Fibroblast of lung (primary cell): Measurements from ENCODE around the gene NACC1. TPM values are rescaled to one million over a fixed set of nuclear protein-coding genes. Genes with fewer than 3 reads are reported as not detected.

Source experiments
- DNase-seq, 2 donors: peaks; one replicate each; pipeline versions ENCODE4 v3.0.0 to v3.0.0-alpha.2; 2010; ENCODE audit warnings: low read depth in 2 of 2
- H2AFZ ChIP-seq: 2 replicates; pipeline ENCODE4 v1.5.1; 2012; ENCODE audit warnings: low read length, control low read depth, inconsistent platforms
- H3K27ac ChIP-seq: 2 replicates; pipeline ENCODE4 v1.5.1; 2011; ENCODE audit warnings: low read length, control low read depth; ENCODE audit not compliant: insufficient read depth
- H3K27me3 ChIP-seq: 2 replicates; pipeline ENCODE4 v1.5.1; 2011; ENCODE audit warnings: mild to moderate bottlenecking, low read length; ENCODE audit not compliant: control insufficient read depth, insufficient read depth
- H3K36me3 ChIP-seq: 2 replicates; pipeline ENCODE4 v1.5.1; 2011; ENCODE audit warnings: low read length; ENCODE audit not compliant: control insufficient read depth, insufficient read depth
- H3K4me1 ChIP-seq: 2 replicates; pipeline ENCODE4 v1.5.1; 2011; ENCODE audit warnings: low read length; ENCODE audit not compliant: control insufficient read depth, insufficient read depth; ENCODE audit errors: extremely low read depth
- H3K4me2 ChIP-seq: 2 replicates; pipeline ENCODE4 v1.5.1; 2011; ENCODE audit warnings: low read length, control low read depth; ENCODE audit not compliant: insufficient read depth; ENCODE audit errors: extremely low read depth
- H3K4me3 ChIP-seq, 4 experiments: fragments of 200-600 bp in 1 of 4; sonication (generic) in 1 of 4; replicated peaks in 1 of 4; 2 replicates each; pipeline ENCODE4 v1.5.1; 2011 to 2016; ENCODE audit warnings: low read length in 4 of 4, low read depth in 3 of 4, mild to moderate bottlenecking in 3 of 4, control low read depth in 2 of 4, inconsistent platforms in 1 of 4, mixed read lengths in 1 of 4; ENCODE audit not compliant: insufficient read depth in 1 of 4; ENCODE audit errors: control extremely low read depth in 1 of 4
- H3K79me2 ChIP-seq: 2 replicates; pipeline ENCODE4 v1.5.1; 2012; ENCODE audit warnings: mild to moderate bottlenecking, low read length, inconsistent platforms; ENCODE audit not compliant: control insufficient read depth, insufficient read depth
- H3K9ac ChIP-seq: 2 replicates; pipeline ENCODE4 v1.5.1; 2011; ENCODE audit warnings: mild to moderate bottlenecking, low read length, control low read depth; ENCODE audit not compliant: insufficient read depth
- H3K9me3 ChIP-seq: 2 replicates; pipeline ENCODE4 v1.5.1; 2012; ENCODE audit warnings: low read depth, low read length; ENCODE audit not compliant: control insufficient read depth, insufficient read depth
- H4K20me1 ChIP-seq: 2 replicates; pipeline ENCODE4 v1.5.1; 2011; ENCODE audit warnings: low read length; ENCODE audit not compliant: control insufficient read depth, insufficient read depth; ENCODE audit errors: extremely low read depth
- EZH2 ChIP-seq: IDR thresholded peaks from 2 replicates; pipeline ENCODE4 v1.5.1; 2012; ENCODE audit warnings: low read length, control low read depth, mild to moderate bottlenecking; ENCODE audit errors: missing control alignments
- polyA plus RNA-seq, 2 donors: library from polyadenylated mRNA; depleted of rRNA in 1 of 2; stranded (reverse) in 1 of 2; unstranded in 1 of 2; fragments of >200 nt; gene quantifications; 2 replicates each; pipeline ENCODE4 v1.2.1, GENCODE V29; 2011 to 2012; ENCODE audit warnings: missing spikeins in 1 of 2
- total RNA-seq: library from RNA; depleted of rRNA; stranded (reverse); fragments of >200 nt; gene quantifications from 2 replicates; pipeline ENCODE4 v1.2.1, GENCODE V29; 2014
- TF ChIP-seq, protein P1 (sequence below), 2 donors: IDR thresholded peaks in 1 of 2; conservative IDR thresholded peaks in 1 of 2; 1 replicate in 1 of 2; 2 replicates in 1 of 2; pipeline ENCODE4 v1.5.1; 2011 to 2012; ENCODE audit warnings: low read length in 2 of 2, control low read depth in 1 of 2, inconsistent platforms in 1 of 2, low read depth in 1 of 2, mild to moderate bottlenecking in 1 of 2

The NACC1 gene
- total and polyA plus RNA-seq, 2 donors (not counting 1 experiment from before 2014, with no cell fraction given): 31.9 to 33.5 TPM

DNA sequence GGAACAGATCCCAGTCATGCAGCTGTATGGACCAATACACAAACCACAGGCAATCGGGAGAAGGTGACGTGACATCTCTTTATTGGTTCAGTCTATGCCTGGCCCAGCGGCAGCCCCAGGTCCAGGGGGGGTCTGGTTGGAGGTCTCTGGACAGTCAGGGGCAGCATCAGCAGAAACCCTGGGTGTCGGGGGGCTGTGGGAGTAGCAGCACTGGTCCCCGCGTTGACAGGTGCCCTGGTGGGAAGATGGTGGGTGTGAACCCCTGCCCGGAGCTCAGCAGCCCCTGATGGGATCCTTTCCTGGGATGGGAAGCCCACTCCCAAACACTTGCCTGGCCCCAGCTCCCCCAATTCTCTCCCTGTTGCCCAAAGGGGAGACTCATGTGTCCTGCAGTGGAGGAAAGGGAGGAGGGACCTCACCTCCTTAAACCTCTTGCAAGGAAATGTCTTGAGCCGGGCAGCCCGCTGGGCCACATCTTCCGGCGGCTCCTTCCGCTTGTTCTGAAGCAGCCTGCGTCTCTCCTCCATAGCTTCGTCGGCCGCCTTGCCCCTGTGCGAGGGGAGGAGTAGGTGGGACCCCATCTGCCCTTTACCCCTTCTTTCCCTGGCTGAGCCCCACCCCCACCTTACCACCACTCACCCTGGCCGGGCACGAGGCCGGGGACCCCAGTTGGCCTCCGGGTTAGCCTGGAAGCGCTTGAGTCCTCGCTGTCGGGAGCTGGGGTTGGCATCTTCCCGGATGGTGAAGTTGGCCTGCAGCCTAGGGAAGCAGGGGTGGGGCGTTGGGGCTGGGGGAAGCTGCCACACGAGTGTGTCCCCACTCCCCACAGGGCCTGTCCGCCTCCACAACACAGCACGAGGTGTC, 13.0 kb upstream of the NACC1 start:
- H3K9ac ChIP-seq: no peak overlapping the region
- no peak for DNase-seq
- H3K4me2 ChIP-seq: no peak overlapping the region
- H2AFZ ChIP-seq: no peak overlapping the region
- no peak for TF ChIP-seq EZH2
- TF ChIP-seq, protein P1, sequence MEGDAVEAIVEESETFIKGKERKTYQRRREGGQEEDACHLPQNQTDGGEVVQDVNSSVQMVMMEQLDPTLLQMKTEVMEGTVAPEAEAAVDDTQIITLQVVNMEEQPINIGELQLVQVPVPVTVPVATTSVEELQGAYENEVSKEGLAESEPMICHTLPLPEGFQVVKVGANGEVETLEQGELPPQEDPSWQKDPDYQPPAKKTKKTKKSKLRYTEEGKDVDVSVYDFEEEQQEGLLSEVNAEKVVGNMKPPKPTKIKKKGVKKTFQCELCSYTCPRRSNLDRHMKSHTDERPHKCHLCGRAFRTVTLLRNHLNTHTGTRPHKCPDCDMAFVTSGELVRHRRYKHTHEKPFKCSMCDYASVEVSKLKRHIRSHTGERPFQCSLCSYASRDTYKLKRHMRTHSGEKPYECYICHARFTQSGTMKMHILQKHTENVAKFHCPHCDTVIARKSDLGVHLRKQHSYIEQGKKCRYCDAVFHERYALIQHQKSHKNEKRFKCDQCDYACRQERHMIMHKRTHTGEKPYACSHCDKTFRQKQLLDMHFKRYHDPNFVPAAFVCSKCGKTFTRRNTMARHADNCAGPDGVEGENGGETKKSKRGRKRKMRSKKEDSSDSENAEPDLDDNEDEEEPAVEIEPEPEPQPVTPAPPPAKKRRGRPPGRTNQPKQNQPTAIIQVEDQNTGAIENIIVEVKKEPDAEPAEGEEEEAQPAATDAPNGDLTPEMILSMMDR (conservative IDR thresholded peaks at IDR 0.05 in 1 of 2, IDR thresholded peaks at IDR 0.05 in 1 of 2; ENCODE audit: low read depth in 1 of 2, low read length in 2 of 2): no peak
- peaks cover 3% of the 10 kb centered on the region for H3K4me1 ChIP-seq
- H3K27ac ChIP-seq: no peak overlapping the region
- no peaks in the 10 kb centered on the region for H4K20me1 ChIP-seq
- H3K27me3 ChIP-seq: no peaks in the 10 kb centered on the region
- no peaks in the 10 kb centered on the region for H3K9me3 ChIP-seq
- H3K36me3 ChIP-seq: peaks cover 17% of the 10 kb centered on the region
- no peaks in the 10 kb centered on the region for H3K79me2 ChIP-seq
- no peak overlapping the region for H3K4me3 ChIP-seq

DNA sequence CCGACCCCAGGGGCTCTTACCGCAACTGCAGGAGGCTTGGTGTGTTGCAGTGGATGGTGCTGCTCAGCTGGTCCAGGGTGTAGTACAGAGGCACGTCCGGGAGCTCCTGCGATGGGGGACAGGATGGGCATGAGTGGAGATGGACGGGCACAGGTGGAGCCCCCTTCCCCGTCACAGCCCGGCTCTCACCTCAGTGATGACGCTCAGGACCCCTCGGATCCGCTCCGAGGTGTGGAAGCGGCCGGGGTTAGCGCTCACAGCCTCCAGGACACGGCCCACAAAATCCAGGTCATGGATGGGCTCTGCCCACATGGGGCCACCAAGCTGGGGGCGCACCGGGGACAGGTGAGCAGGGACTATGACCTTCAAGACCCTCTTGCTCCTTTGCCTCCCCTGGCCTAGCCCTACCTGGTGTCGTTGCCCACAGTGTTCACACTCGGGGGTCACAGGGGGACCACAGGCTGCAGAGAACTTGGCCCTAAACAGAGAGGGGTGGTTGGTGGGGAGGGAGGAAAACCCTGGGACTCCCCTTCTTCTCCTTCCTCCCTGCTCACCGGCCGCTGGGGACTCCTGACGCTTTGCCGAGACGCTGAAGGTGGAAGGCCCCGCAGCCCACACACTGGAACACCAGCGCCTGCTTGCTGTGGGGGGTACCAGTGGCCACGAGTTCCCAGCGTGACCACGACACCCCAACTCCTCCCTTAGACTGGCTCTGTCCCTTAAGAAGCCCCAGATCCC, 8.5 kb upstream of the NACC1 start:
- H3K9ac ChIP-seq: no peak overlapping the region
- H3K9me3 ChIP-seq: no peaks in the 10 kb centered on the region
- H3K4me3 ChIP-seq: no peak overlapping the region
- peaks cover 19% of the 10 kb centered on the region for H3K36me3 ChIP-seq
- no peak overlapping the region for H3K4me2 ChIP-seq
- no peak overlapping the region for H3K27ac ChIP-seq
- no peak for TF ChIP-seq EZH2
- TF ChIP-seq, protein P1 (conservative IDR thresholded peaks at IDR 0.05 in 1 of 2, IDR thresholded peaks at IDR 0.05 in 1 of 2; ENCODE audit: low read depth in 1 of 2, low read length in 2 of 2): no peak
- no peaks in the 10 kb centered on the region for H3K4me1 ChIP-seq
- H4K20me1 ChIP-seq: no peaks in the 10 kb centered on the region
- H3K79me2 ChIP-seq: no peaks in the 10 kb centered on the region
- H3K27me3 ChIP-seq: no peaks in the 10 kb centered on the region
- no peak overlapping the region for H2AFZ ChIP-seq
- no peak for DNase-seq

DNA sequence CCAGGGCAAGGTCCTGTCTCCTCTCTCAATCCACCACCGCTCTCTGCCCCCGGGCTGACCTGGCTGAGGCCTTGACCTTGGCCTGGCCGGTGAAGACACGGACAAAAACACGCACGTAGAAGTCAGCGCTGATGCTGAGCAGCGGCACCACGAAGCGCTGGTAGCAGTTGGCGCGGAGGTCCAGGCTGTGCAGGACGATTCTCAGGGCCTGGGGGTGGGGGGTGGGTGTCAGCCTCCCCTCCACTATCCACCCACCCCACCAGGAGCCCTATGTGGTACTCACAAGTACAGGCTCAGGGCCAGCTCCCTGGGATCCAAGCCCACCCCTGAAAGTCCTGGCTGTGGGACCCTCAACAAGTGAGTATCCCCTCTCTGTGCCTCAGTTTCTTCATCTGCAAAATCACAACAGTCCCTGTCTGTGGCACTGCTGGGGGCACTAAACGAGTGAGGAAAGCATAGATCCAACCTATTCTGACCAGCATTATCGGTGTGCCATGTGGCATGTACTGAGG, 7.9 kb upstream of the NACC1 start:
- TF ChIP-seq EZH2: no peak
- TF ChIP-seq, protein P1 (conservative IDR thresholded peaks at IDR 0.05 in 1 of 2, IDR thresholded peaks at IDR 0.05 in 1 of 2; ENCODE audit: low read depth in 1 of 2, low read length in 2 of 2): no peak
- peaks cover 1% of the 10 kb centered on the region for H3K79me2 ChIP-seq

More for the DNA sequence above, 7.9 kb upstream of the NACC1 start:
- Histone ChIP-seq H2AFZ (no peak overlapping the region), H4K20me1 (no peaks in the 10 kb centered on the region), H3K9ac (no peak overlapping the region), H3K4me2 (no peak overlapping the region), H3K27ac (no peak overlapping the region), H3K9me3 (no peaks in the 10 kb centered on the region), H3K27me3 (no peaks in the 10 kb centered on the region), H3K36me3 (peaks cover 13% of the 10 kb centered on the region), H3K4me1 (no peaks in the 10 kb centered on the region), H3K4me3 (no peak overlapping the region)
- no peak for DNase-seq
